H1 (cell line): Measurements from ENCODE around the gene SLC12A4. TPM values are rescaled to one million over a fixed set of nuclear protein-coding genes. Genes with fewer than 3 reads are reported as not detected.
"Not testable (repeated sequence)": the region's sequence is repeated elsewhere in the genome, so short reads cannot be mapped to it uniquely, and the experiment has no call there.

ENCODE experiments used
- CTCF ChIA-PET: fragments of 300-600 bp; sonication (Branson Sonifier 250); formaldehyde crosslinking; loops from one replicate; lab custom pipeline; 2021; ENCODE audit not compliant: partially characterized antibody; lab: Charles Lee
- POLR2A ChIA-PET: fragments of 300-600 bp; sonication (Branson Sonifier 250); formaldehyde crosslinking; loops from one replicate; lab custom pipeline; 2021; ENCODE audit warnings: inconsistent platforms; ENCODE audit not compliant: partially characterized antibody; lab: Charles Lee
- DNase-seq, 2 experiments: peaks; one replicate each; pipeline versions ENCODE4 v3.0.0 to v3.0.0-alpha.2; 2010 to 2022; ENCODE audit warnings: low spot score in 2 of 2, low read depth in 1 of 2, mixed read lengths in 1 of 2
- FAIRE-seq: peaks from 2 replicates; lab custom pipeline; 2011; peaks lifted over from hg19 to GRCh38; lab: Jason Lieb, UNC
- H2AFZ ChIP-seq: 2 replicates; pipeline ENCODE4 v1.8.1; 2012; ENCODE audit warnings: low read length, inconsistent platforms
- H2AK5ac ChIP-seq: 2 replicates; pipeline ENCODE4 v1.6.1; 2013; ENCODE audit warnings: low read depth, low read length
- H2BK120ac ChIP-seq: replicated peaks from 2 replicates; pipeline ENCODE3; 2013; ENCODE audit warnings: low read depth, low read length, inconsistent platforms
- H2BK12ac ChIP-seq: 2 replicates; pipeline ENCODE4 v1.6.1; 2013; ENCODE audit warnings: low read depth, low read length
- H2BK15ac ChIP-seq: 2 replicates; pipeline ENCODE4 v1.6.1; 2013; ENCODE audit warnings: low read length
- H2BK20ac ChIP-seq: 2 replicates; pipeline ENCODE4 v1.6.1; 2013; ENCODE audit warnings: low read length
- H2BK5ac ChIP-seq: 2 replicates; pipeline ENCODE4 v1.6.1; 2013; ENCODE audit warnings: low read depth, low read length
- H3K14ac ChIP-seq: 2 replicates; pipeline ENCODE4 v1.6.1; 2013; ENCODE audit warnings: inconsistent platforms; ENCODE audit not compliant: insufficient read length
- H3K18ac ChIP-seq: 2 replicates; pipeline ENCODE4 v1.6.1; 2013; ENCODE audit warnings: low read length; ENCODE audit errors: extremely low read depth
- H3K23ac ChIP-seq: 2 replicates; pipeline ENCODE4 v1.6.1; 2013; ENCODE audit warnings: inconsistent platforms; ENCODE audit not compliant: insufficient read length
- H3K23me2 ChIP-seq: 2 replicates; pipeline ENCODE4 v1.6.1; 2013; ENCODE audit warnings: low read depth, low read length
- H3K27ac ChIP-seq: 2 replicates; pipeline ENCODE4 v1.6.1; 2011; ENCODE audit warnings: low read depth, low read length, inconsistent platforms
- H3K27me3 ChIP-seq, 4 experiments: replicated peaks in 1 of 4; 1 replicate in 1 of 4; 2 replicates in 3 of 4; pipeline versions ENCODE4 v1.6.1 to v1.8.1; 2011 to 2013; ENCODE audit warnings: low read length in 3 of 4, mild to moderate bottlenecking in 3 of 4, inconsistent platforms in 2 of 4, mixed read lengths in 2 of 4, moderate library complexity in 1 of 4; ENCODE audit not compliant: control insufficient read depth in 3 of 4, insufficient read depth in 3 of 4; ENCODE audit errors: extremely low read depth in 1 of 4
- H3K36me3 ChIP-seq, 4 experiments: 2 replicates each; pipeline versions ENCODE4 v1.6.1 to v1.8.1; 2011 to 2013; ENCODE audit warnings: mild to moderate bottlenecking in 4 of 4, low read length in 3 of 4, moderate library complexity in 2 of 4, control low read depth in 1 of 4, inconsistent platforms in 1 of 4; ENCODE audit not compliant: insufficient read depth in 4 of 4, control insufficient read depth in 2 of 4
- H3K4ac ChIP-seq: replicated peaks from 2 replicates; pipeline ENCODE3; 2013; ENCODE audit warnings: low read length, low read depth, mixed read lengths, inconsistent platforms; ENCODE audit not compliant: insufficient read length
- H3K4me1 ChIP-seq, 4 experiments: replicated peaks in 1 of 4; 1 replicate in 1 of 4; 2 replicates in 3 of 4; pipeline versions ENCODE4 v1.6.1 to v1.8.1; 2011 to 2013; ENCODE audit warnings: low read length in 3 of 4, inconsistent platforms in 2 of 4, mixed read lengths in 1 of 4; ENCODE audit not compliant: insufficient read depth in 4 of 4, control insufficient read depth in 3 of 4
- H3K4me2 ChIP-seq, 2 experiments: 2 replicates each; pipeline versions ENCODE4 v1.6.1 to v1.8.1; 2011 to 2013; ENCODE audit warnings: low read depth in 2 of 2, low read length in 2 of 2, control low read depth in 1 of 2, inconsistent platforms in 1 of 2, mild to moderate bottlenecking in 1 of 2; ENCODE audit not compliant: insufficient read depth in 1 of 2
- H3K4me3 ChIP-seq, 4 experiments: fragments of 200-600, 300-600 bp in 1 of 4; sonication (generic), shearing (Covaris generic), sonication (Bioruptor Twin) in 1 of 4; 2 replicates each; pipeline versions ENCODE4 v1.5.1 to v1.8.1; 2011 to 2016; ENCODE audit warnings: low read length in 4 of 4, low read depth in 3 of 4, control low read depth in 2 of 4, inconsistent platforms in 2 of 4, mild to moderate bottlenecking in 2 of 4, mixed read lengths in 1 of 4, moderate library complexity in 1 of 4; ENCODE audit not compliant: insufficient read depth in 2 of 4; ENCODE audit errors: extremely low read depth in 1 of 4
- H3K56ac ChIP-seq: replicated peaks from 2 replicates; pipeline ENCODE3; 2013; ENCODE audit warnings: low read depth, mild to moderate bottlenecking, mixed read lengths, low read length, inconsistent platforms; ENCODE audit not compliant: insufficient read length
- H3K79me1 ChIP-seq: 2 replicates; pipeline ENCODE4 v1.6.1; 2013; ENCODE audit warnings: low read depth, low read length, control low read depth
- H3K79me2 ChIP-seq, 2 experiments: 2 replicates each; pipeline versions ENCODE4 v1.6.1 to v1.8.1; 2012 to 2013; ENCODE audit warnings: low read length in 2 of 2, mild to moderate bottlenecking in 2 of 2, inconsistent platforms in 1 of 2; ENCODE audit not compliant: insufficient read depth in 2 of 2, control insufficient read depth in 1 of 2
- H3K9ac ChIP-seq, 4 experiments: replicated peaks in 1 of 4; 1 replicate in 1 of 4; 2 replicates in 3 of 4; pipeline versions ENCODE4 v1.6.1 to v1.8.1; 2011 to 2013; ENCODE audit warnings: low read depth in 3 of 4, low read length in 3 of 4, control low read depth in 2 of 4, mild to moderate bottlenecking in 2 of 4, moderate library complexity in 2 of 4, inconsistent platforms in 1 of 4; ENCODE audit errors: extremely low read depth in 1 of 4
- H3K9me3 ChIP-seq, 2 experiments: 2 replicates each; pipeline versions ENCODE4 v1.6.1 to v1.8.1; 2012 to 2013; ENCODE audit warnings: mild to moderate bottlenecking in 2 of 2, moderate library complexity in 2 of 2, control low read depth in 1 of 2, inconsistent platforms in 1 of 2, low read depth in 1 of 2, low read length in 1 of 2, mixed read lengths in 1 of 2; ENCODE audit not compliant: insufficient read depth in 2 of 2
- H4K20me1 ChIP-seq, 2 experiments: replicated peaks in 1 of 2; 2 replicates each; pipeline versions ENCODE3 to v1.8.1; 2011 to 2013; ENCODE audit warnings: inconsistent platforms in 2 of 2, low read length in 2 of 2, mild to moderate bottlenecking in 1 of 2; ENCODE audit not compliant: insufficient read depth in 2 of 2, control insufficient read depth in 1 of 2
- H4K5ac ChIP-seq: 2 replicates; pipeline ENCODE4 v1.6.1; 2013; ENCODE audit warnings: low read length, low read depth, mixed read lengths, inconsistent platforms; ENCODE audit not compliant: insufficient read length
- H4K8ac ChIP-seq: 2 replicates; pipeline ENCODE4 v1.8.0; 2013; ENCODE audit warnings: mild to moderate bottlenecking, moderate library complexity, low read length, inconsistent platforms; ENCODE audit not compliant: insufficient read depth; ENCODE audit errors: extremely low read depth
- H4K91ac ChIP-seq: replicated peaks from 2 replicates; pipeline ENCODE3; 2013; ENCODE audit warnings: low read length, mixed read lengths, inconsistent platforms; ENCODE audit not compliant: insufficient read length
- WGBS, 2 experiments: shearing (Covaris generic) in 1 of 2; methylation state at CpG; one replicate each; pipeline versions ENCODE4 v1.1.6 to v1.1.7; 2013 to 2015; ENCODE audit warnings: low lambda C conversion rate in 2 of 2, mixed read lengths in 2 of 2, inconsistent platforms in 1 of 2, low coverage in 1 of 2, missing lambda C conversion rate in 1 of 2; ENCODE audit not compliant: insufficient replicate concordance in 2 of 2, insufficient coverage in 1 of 2, insufficient read length in 1 of 2; ENCODE audit errors: extremely low coverage in 1 of 2, missing lambda C conversion rate in 1 of 2; 5-methylcytosine and 5-hydroxymethylcytosine counted together
- polyA plus RNA-seq, 7 experiments: library from polyadenylated mRNA; depleted of rRNA in 3 of 7; stranded (reverse) in 5 of 7; unstranded in 2 of 7; fragments of >200 nt in 5 of 7; fragments of 200-250 nt in 2 of 7; gene quantifications; 1 replicate in 5 of 7; 2 replicates in 1 of 7; 4 replicates in 1 of 7; pipeline versions ENCODE4 v1.2.1 to v1.2.3, GENCODE V29; 2011 to 2013; ENCODE audit warnings: missing spikeins in 2 of 7, mixed read lengths in 2 of 7
- total RNA-seq: library from RNA; stranded (reverse); fragmentation: NEBNext Ultra II Directional; extraction: Animal tissue kit (Norgen Biotek cat#: 25700); gene quantifications from 2 replicates; pipeline ENCODE4 v1.2.1, GENCODE V29; 2021

Gene SLC12A4
- total and polyA plus RNA-seq, 2 of the 8 experiments (the other 6 are each of a cell fraction or from before 2014, with no cell fraction given) = 41.3 to 49.3 TPM

DNA sequence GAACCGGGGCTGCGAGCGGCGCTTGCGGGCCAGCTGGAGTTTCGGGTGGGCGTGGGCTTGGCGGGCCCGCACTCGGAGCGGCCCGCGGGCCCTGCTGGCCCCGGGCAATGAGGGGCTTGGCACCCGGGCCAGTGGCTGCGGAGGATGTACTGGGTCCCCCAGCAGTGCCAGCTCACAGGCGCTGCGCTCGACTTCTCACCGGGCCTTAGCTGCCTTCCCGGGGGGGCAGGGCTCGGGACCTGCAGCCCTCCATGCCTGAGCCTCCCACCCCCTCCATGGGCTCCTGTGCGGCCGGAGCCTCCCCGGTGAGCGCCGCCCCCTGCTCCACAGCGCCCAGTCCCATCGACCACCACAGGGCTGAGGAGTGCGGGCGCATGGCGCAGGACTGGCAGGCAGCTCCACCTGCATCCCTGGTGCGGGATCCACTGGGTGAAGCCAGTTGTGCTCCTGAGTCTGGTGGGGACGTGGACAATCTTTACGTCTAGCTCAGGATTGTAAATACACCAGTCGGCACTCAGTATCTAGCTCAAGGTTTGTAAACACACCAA is 29.9 kb upstream of the SLC12A4 start:
- H3K4ac ChIP-seq, H2AFZ ChIP-seq, H3K14ac ChIP-seq, H3K23ac ChIP-seq, H3K36me3 ChIP-seq, H3K4me1 ChIP-seq, H3K23me2 ChIP-seq, H2BK15ac ChIP-seq, H2BK5ac ChIP-seq, H2BK12ac ChIP-seq, H3K4me2 ChIP-seq, H4K5ac ChIP-seq, H4K91ac ChIP-seq, H3K18ac ChIP-seq, H2BK20ac ChIP-seq, H3K27ac ChIP-seq, H2BK120ac ChIP-seq, H3K79me2 ChIP-seq, H3K79me1 ChIP-seq, H2AK5ac ChIP-seq, H3K9me3 ChIP-seq, H4K20me1 ChIP-seq, H3K27me3 ChIP-seq, H3K4me3 ChIP-seq, H3K9ac ChIP-seq, FAIRE-seq, DNase-seq, H4K8ac ChIP-seq, H3K56ac ChIP-seq: not testable (repeated sequence)
- POLR2A ChIA-PET = interaction anchor here (0.9 to 2.5 kb wide), 5 partner anchors 17 to 296 kb away, joined by 3 to 19 read pairs (median 3); partner anchors contain the start of genes DDX28 and DUS2
- 94% methylated on average over 21 of the region's 36 CpGs; no CpG with 5 or more reads in 1 of the 2 experiments for WGBS, 2 experiments
- CTCF ChIA-PET = interaction anchor here (0.6 to 3.8 kb wide), 18 partner anchors 7 to 178 kb away, joined by 3 to 17 read pairs (median 4); partner anchors contain the start of genes DPEP2NB, DPEP3 and NRN1L
